Mucosa of stomach (tissue), 1 donor: Measurements from ENCODE around the gene SPATA1.
A peak's percentile ranks its signal among the peaks of the same experiment; 100 is the strongest.

ENCODE experiments used
- H3K27me3 ChIP-seq: one replicate; pipeline ENCODE4 v1.7.0; 2013; ENCODE audit warnings: mild to moderate bottlenecking, low read length; ENCODE audit not compliant: control insufficient read depth, insufficient read depth
- H3K36me3 ChIP-seq: one replicate; pipeline ENCODE4 v1.7.0; 2013; ENCODE audit warnings: low read length; ENCODE audit not compliant: control insufficient read depth, insufficient read depth
- H3K4me1 ChIP-seq: one replicate; pipeline ENCODE4 v1.7.0; 2013; ENCODE audit warnings: mild to moderate bottlenecking, low read length; ENCODE audit not compliant: control insufficient read depth, insufficient read depth
- H3K4me3 ChIP-seq: one replicate; pipeline ENCODE4 v1.7.0; 2013; ENCODE audit warnings: low read length
- H3K9ac ChIP-seq: one replicate; pipeline ENCODE4 v1.7.0; 2013; ENCODE audit warnings: mild to moderate bottlenecking, low read length, moderate library complexity
- H3K9me3 ChIP-seq: one replicate; pipeline ENCODE4 v1.7.0; 2013; ENCODE audit warnings: mild to moderate bottlenecking, low read length, moderate library complexity; ENCODE audit not compliant: control insufficient read depth
- donor health status: Pancreatic carcinoma.

The SPATA1 gene

DNA sequence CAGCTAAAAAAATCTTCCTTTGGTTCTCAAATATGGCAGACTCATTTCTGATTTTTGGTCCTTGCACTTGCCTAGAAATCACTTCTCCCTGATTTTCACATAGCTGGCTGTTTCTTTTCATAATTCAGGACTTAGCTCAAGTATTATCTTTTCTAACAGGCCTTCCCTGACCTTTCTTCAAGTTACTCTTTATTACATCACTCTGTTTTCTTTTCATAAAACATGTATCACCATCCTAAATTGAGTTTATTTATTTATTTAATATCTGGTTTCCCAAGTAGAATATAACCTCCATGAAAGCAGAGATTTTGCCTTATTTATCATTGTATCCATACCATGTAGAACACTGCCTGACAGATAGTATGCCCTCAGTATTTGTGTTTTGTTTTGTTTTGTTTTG, 18.4 kb downstream of the SPATA1 start:
- Histone ChIP-seq H3K4me3 (no peak overlapping the region), H3K9me3 (no peaks in the 10 kb centered on the region), H3K9ac (no peak overlapping the region), H3K36me3 (no peaks in the 10 kb centered on the region), H3K27me3 (no peaks in the 10 kb centered on the region), H3K4me1 (no peaks in the 10 kb centered on the region)

DNA sequence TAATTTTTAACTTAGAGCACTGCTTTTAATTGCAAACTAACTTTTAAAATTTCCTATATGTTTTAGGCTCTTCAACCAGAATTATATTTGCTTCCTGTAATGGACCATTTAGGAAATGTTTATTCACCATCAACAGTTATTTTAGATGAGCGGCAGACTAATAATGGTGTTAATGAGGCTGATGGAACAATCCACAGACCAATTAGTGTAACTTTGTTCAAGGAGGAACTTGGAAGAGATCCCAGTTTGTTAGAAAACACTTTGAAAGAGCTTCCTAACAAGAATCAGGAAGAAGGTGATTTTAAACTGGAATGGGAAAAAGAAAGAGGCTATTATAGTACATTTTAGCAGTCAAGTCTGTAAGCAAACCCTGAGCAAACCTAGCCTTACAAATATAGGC, 19.6 kb downstream of the SPATA1 start:
- H3K9me3 ChIP-seq: no peaks in the 10 kb centered on the region
- H3K4me1 ChIP-seq: no peaks in the 10 kb centered on the region
- H3K4me3 ChIP-seq: no peak overlapping the region
- H3K36me3 ChIP-seq: no peaks in the 10 kb centered on the region
- no peaks in the 10 kb centered on the region for H3K27me3 ChIP-seq
- no peak overlapping the region for H3K9ac ChIP-seq

DNA sequence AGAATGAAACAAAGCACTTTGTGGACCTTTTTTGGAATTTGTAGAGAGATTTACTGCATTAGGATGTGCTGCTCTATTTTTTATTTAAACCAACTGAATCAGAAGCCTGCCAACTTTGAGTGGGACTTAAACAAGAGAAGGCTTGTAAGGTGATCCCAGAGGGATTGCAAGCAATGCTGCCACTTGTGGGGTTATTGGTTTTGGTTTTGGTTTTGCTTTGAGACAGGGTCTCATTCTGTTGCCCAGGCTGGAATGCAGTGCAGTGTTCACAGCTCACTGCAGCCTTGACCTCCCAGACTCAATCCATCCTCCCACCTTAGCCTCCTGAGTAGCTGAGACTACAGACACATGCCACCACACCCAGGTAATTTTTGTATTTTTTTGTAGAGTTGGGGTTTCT, 32.4 kb downstream of the SPATA1 start:
- Histone ChIP-seq H3K4me1 (no peaks in the 10 kb centered on the region), H3K27me3 (no peaks in the 10 kb centered on the region), H3K36me3 (no peaks in the 10 kb centered on the region), H3K4me3 (no peak overlapping the region), H3K9me3 (no peaks in the 10 kb centered on the region), H3K9ac (no peak overlapping the region)

DNA sequence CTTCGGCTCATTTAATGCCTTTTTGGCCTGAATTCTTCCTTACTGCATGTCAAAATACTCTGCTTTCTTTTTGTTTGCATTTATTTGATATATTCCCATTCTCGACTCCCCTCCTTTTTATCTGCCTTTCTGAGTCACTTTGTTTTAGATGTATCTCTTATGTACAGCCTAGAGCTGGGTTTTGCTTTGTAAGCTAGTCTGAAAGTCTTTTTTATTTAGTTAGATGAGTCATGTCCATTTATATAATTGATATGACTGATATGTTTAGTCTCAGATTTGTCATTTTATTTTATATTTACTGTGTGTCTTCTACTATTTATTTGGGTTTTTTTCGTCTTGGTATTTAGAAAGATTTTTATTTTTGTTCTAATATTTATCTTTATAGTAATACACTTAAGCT, 33.8 kb downstream of the SPATA1 start:
- H3K9ac ChIP-seq: no peak overlapping the region
- no peaks in the 10 kb centered on the region for H3K36me3 ChIP-seq
- H3K4me1 ChIP-seq: no peaks in the 10 kb centered on the region
- H3K27me3 ChIP-seq: no peaks in the 10 kb centered on the region
- H3K9me3 ChIP-seq: no peaks in the 10 kb centered on the region
- H3K4me3 ChIP-seq: no peak overlapping the region

DNA sequence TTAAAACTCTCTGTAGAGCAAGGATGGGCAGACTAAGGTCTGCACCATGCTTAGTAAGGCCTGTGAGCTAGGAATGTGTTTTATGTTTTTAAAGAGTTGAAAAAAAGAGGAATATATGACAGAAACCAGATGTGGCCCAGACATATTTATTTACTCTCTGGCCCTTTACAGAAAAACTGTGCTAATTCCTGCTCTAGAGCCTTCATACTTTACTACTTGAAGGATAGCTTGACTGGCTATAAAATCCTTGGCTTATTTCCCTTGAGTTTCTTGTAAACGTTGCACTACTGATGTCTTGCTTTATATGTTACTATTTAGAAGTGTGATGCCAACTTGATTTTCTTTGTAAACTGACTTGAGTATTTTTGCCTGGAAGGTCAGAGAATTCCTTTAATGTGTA, 34.6 kb downstream of the SPATA1 start:
- H3K4me3 ChIP-seq: no peak overlapping the region
- no peaks in the 10 kb centered on the region for H3K36me3 ChIP-seq
- no peaks in the 10 kb centered on the region for H3K9me3 ChIP-seq
- no peaks in the 10 kb centered on the region for H3K27me3 ChIP-seq
- no peak overlapping the region for H3K9ac ChIP-seq
- H3K4me1 ChIP-seq: no peaks in the 10 kb centered on the region

DNA sequence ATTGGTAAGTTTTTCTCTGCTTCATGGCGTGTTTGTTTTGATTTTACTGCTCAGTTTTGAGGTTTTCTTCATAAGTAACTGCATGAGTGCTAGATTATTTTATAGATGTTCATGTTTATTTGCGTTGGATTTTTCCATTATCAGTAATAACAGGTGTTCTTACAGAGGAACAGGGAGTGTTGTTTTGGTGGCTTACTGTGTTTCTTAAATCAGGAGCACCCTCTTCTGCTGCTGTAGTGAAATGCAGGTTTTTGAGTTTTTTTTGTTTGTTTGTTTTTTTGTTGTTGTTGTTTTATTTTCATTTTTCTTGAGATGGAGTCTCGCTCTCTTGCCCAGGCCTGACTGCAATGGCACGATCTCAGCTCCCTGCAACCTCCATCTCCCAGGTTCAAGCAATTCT, 35.5 kb downstream of the SPATA1 start:
- Histone ChIP-seq H3K4me3 (no peak overlapping the region), H3K27me3 (no peaks in the 10 kb centered on the region), H3K4me1 (no peaks in the 10 kb centered on the region), H3K9ac (no peak overlapping the region), H3K36me3 (no peaks in the 10 kb centered on the region), H3K9me3 (no peaks in the 10 kb centered on the region)

DNA sequence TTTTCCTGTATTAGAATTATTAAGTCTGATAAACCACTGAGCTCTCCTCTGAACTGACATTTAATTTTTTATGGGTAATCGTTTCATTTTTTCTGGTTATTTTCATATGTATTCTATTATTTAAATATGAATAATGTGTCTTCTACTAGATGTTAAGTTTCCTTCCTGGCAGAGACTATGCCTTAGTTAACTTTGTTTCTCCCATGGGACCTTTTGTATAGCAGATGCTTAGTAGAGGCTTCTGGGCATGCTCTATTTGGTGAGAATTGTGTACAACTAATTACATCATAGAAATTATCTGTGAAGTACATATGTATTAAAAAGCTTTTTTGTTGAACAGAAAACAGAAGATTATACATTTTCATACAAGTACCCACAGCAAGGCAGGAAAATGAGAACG, 44.6 kb downstream of the SPATA1 start:
- Histone ChIP-seq H3K4me1 (no peaks in the 10 kb centered on the region), H3K4me3 (no peak overlapping the region), H3K9ac (no peak overlapping the region), H3K9me3 (no peaks in the 10 kb centered on the region), H3K36me3 (no peaks in the 10 kb centered on the region), H3K27me3 (no peaks in the 10 kb centered on the region)

DNA sequence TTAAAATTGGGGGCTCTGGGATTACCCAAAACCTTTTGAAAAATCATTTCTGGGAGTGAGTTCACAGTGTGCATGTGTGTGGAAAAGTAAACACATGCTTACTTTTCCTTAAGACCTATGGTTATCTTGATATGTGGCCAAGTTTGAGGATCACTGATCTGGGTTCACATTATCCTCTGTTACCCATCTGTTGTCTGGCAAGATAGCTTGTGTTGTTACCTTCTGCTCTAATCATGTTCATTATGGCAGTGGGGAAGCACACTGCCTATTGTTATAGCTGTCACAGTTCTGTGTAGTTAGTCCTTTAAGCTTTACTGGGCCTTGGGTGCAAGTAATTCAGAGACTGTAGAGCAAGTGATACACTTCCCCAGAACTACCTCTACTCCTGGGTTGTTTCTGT, 63.0 kb downstream of the SPATA1 start:
- Histone ChIP-seq H3K36me3 (no peaks in the 10 kb centered on the region), H3K9ac (no peak overlapping the region), H3K9me3 (no peaks in the 10 kb centered on the region), H3K4me3 (no peak overlapping the region), H3K4me1 (peaks cover 11% of the 10 kb centered on the region), H3K27me3 (no peaks in the 10 kb centered on the region)

DNA sequence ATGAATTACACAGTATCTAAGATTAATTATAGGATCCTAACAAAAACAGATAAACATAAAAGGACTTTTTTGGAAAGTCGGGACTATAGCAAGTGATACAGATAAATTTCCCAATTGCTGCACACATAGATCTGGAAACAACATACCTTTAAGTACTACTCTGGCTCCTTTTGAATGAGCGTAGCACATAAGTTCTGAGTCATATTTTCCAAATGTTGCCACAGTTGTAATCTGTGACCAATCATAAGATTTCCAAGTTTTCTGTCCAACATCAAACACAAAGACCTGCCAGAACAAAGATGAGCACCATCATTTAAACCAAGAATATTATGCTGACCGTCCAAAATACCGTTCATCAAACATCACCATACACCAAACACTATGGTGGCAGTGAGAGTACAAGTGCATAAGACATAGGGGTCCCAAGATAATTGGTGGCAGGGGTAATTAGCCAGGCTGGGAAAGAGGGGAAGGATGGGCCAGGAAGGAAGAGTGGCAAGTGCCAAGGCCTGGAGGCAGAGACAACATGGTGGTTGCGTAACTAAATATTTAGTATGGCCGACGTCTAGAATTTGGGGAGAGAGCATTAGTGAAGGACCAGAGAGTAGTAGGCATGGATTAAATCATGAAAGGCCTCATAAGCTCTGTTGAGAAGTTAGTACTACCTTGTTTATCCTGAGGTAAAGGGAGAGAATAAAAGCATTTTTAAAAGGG, 64.4 kb downstream of the SPATA1 start:
- Histone ChIP-seq H3K36me3 (no peaks in the 10 kb centered on the region), H3K9me3 (no peaks in the 10 kb centered on the region), H3K27me3 (no peaks in the 10 kb centered on the region), H3K9ac (no peak overlapping the region), H3K4me1 (peaks cover 11% of the 10 kb centered on the region), H3K4me3 (no peak overlapping the region)

DNA sequence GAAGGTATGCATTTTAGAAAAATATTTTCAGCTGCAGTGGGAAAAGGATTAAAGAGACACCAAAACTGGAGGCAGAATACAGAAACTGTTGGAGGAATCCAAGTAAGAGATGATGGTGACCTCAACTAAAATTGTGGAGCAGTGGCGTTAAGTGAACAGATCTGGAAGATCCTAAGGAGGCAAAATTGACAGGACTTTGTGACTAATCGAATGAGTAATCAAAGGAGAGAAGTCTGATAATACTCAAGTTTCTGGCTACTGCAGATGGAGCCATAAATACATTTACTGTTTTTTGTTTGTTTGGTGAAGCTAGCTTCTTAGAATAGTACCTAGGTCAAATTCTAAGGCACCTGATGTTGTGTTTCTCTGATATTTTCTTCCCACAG, 65.0 kb downstream of the SPATA1 start:
- Histone ChIP-seq H3K9me3 (no peaks in the 10 kb centered on the region), H3K4me3 (no peak overlapping the region), H3K9ac (no peak overlapping the region), H3K27me3 (no peaks in the 10 kb centered on the region), H3K4me1 (peaks cover 11% of the 10 kb centered on the region), H3K36me3 (no peaks in the 10 kb centered on the region)

DNA sequence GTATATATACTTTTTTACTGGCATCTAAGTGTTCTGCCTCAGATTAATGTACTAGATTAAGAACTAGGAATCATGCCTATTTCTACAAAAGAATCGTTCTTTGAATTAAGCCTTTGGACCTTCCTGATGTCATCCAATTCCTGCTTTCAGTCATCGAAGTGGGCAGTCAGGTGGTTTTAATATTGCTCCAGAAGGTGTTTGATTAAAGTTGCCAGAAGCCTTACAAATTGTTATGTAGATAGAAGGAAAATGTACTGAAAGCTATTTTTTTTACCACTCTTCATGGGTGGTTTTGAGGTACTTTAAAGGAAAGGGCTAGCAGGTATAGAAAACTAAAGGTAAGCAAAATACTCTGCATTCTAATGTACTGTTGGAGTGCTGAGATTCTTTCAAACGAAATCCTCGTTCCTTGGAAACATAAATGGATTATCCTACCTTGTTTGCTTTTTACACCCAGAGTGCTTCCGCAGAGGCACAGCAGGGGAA, 67.3 kb downstream of the SPATA1 start:
- peak overlapping the region; percentile 95 for H3K4me3 ChIP-seq
- no peaks in the 10 kb centered on the region for H3K9me3 ChIP-seq
- no peaks in the 10 kb centered on the region for H3K27me3 ChIP-seq
- peaks cover 11% of the 10 kb centered on the region for H3K4me1 ChIP-seq
- H3K9ac ChIP-seq: peak overlapping the region; percentile 98
- no peaks in the 10 kb centered on the region for H3K36me3 ChIP-seq

DNA sequence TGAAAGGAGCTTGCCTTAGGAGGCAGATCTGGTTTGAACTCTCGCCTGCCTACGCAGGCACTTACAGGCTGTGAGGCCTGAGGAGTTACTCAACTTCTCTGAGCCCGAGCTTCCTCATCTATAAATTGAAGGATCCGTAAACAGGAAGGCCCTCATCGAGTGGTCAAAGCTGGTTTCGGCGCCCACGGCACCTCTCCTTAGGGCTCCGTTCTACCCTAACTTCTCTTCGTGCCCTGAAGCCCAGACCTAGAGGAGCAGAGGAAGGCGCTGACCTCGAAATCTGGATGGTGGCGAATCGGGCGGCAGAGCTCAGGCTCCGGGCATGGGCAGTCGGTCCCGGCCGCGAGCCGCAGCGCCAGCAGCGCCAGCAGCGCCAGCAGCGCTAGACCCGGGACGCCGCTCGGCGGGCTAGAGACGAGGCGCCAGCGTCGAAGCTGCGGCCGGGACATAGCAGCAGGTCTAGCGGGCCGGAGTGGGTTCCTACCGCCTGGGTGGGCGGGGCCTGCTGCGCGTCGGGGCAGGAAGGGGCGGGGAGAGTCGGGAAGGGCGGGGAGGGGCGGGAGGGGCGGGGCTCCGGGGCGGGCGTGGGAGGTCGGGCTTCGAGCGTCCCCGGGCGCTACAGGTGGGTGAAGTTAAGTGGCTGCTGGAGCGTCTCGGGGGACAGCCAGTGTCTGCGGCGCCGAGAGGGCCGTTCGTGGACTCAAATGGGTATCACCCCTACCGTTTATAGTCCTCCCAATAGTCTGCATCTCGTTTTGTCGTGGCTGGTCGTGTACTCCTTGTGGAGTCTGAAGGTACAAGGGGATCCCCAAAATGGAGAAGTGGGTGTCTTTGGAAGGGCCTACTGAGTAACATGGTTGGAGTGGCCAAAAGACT, 68.0 kb downstream of the SPATA1 start, which contains the start of gene CTBS:
CTBS (minus strand) TSS at position 474 of the 876 bp plus-strand sequence; CDS start at position 449, 25 bp downstream.
- no peaks in the 10 kb centered on the region for H3K27me3 ChIP-seq
- H3K36me3 ChIP-seq: no peaks in the 10 kb centered on the region
- no peaks in the 10 kb centered on the region for H3K9me3 ChIP-seq
- H3K9ac ChIP-seq: peak within 1 kb of the TSS; percentile 98
- H3K4me3 ChIP-seq: peak within 1 kb of the TSS; percentile 95
- H3K4me1 ChIP-seq: peaks cover 11% of the 10 kb centered on the region
